A549 (cell line): Measurements from ENCODE around the gene CCDC134. TPM values are rescaled to one million over a fixed set of nuclear protein-coding genes. Genes with fewer than 3 reads are reported as not detected.

Source experiments
- ATAC-seq, 2 experiments: fragments of 200-7000 bp in 1 of 2; fragments of >200 bp in 1 of 2; cut with Nextera tagmentation in 1 of 2; cut with Tn5 transposase in 1 of 2; 3 replicates each; pipeline versions ENCODE4 v1.8.0 to v1.9.1; 2018 to 2020; ENCODE audit warnings: mild to moderate bottlenecking in 1 of 2, moderate library complexity in 1 of 2
- CTCF ChIA-PET: fragments of 300-600 bp; sonication (Branson Sonifier 250); formaldehyde crosslinking; extraction: SDS; loops from one replicate; lab custom pipeline; 2021; ENCODE audit warnings: antibody characterized with exemption, inconsistent platforms; lab: Yijun Ruan, JAX
- POLR2A ChIA-PET: fragments of 350-600 bp; formaldehyde crosslinking; extraction: SDS; loops from one replicate; lab custom pipeline; 2021; ENCODE audit warnings: antibody characterized with exemption, inconsistent platforms; lab: Yijun Ruan, JAX
- DNase-seq, 2 experiments: peaks; one replicate each; pipeline versions ENCODE4 v3.0.0 to v3.0.0-alpha.2; 2011 to 2016; ENCODE audit warnings: low read depth in 1 of 2, low spot score in 1 of 2
- FAIRE-seq: peaks from 2 replicates; lab custom pipeline; 2011; peaks lifted over from hg19 to GRCh38; lab: Jason Lieb, UNC
- H3K27ac ChIP-seq, 2 experiments: fragments of >200 bp; sonication (Bioruptor Twin); formaldehyde crosslinking; 3 replicates each; pipeline ENCODE4 v1.5.1; 2016 to 2017
- H3K4me1 ChIP-seq: fragments of >200 bp; sonication (Bioruptor Twin); formaldehyde crosslinking; 3 replicates; pipeline ENCODE4 v1.6.1; 2016
- H3K4me2 ChIP-seq: fragments of >200 bp; sonication (Bioruptor Twin); formaldehyde crosslinking; 3 replicates; pipeline ENCODE4 v1.6.1; 2016
- H3K4me3 ChIP-seq: fragments of >200 bp; sonication (Bioruptor Twin); formaldehyde crosslinking; 3 replicates; pipeline ENCODE4 v1.5.1; 2016
- H3K9me3 ChIP-seq: fragments of >200 bp; sonication (Bioruptor Twin); formaldehyde crosslinking; 3 replicates; pipeline ENCODE4 v1.6.1; 2016
- CEBPB ChIP-seq, 2 experiments: fragments of >200 bp in 1 of 2; sonication (Bioruptor Twin) in 1 of 2; formaldehyde crosslinking in 1 of 2; IDR thresholded peaks; 2 replicates each; pipeline ENCODE4 v1.6.1; 2012 to 2016
- CTCF ChIP-seq: fragments of >200 bp; sonication (Bioruptor Twin); formaldehyde crosslinking; IDR thresholded peaks from 3 replicates; pipeline ENCODE4 v1.5.1; 2016
- EHMT2 ChIP-seq: fragments of 200-600 bp; sonication (generic); IDR thresholded peaks from 2 replicates; pipeline ENCODE4 v1.6.1; 2016; ENCODE audit warnings: antibody characterized with exemption, low read depth, mild to moderate bottlenecking, moderate library complexity
- EP300 ChIP-seq, 2 experiments: fragments of >200 bp; sonication (Bioruptor Twin); formaldehyde crosslinking; IDR thresholded peaks; 2 replicates in 1 of 2; 3 replicates in 1 of 2; pipeline ENCODE4 v1.6.1; 2016 to 2017
- ESRRA ChIP-seq: fragments of 150-350 bp; IDR thresholded peaks from 2 replicates; pipeline ENCODE4 v1.6.1; 2014; ENCODE audit warnings: mild to moderate bottlenecking, low read length, borderline replicate concordance
- HMGXB4 ChIP-seq: fragments of 250-450 bp; sonication (Bioruptor Pico); IDR thresholded peaks from 2 replicates; pipeline ENCODE4 v1.5.0; 2021; ENCODE audit warnings: mild to moderate bottlenecking, moderate library complexity, borderline replicate concordance
- JUNB ChIP-seq: fragments of >200 bp; sonication (Bioruptor Twin); formaldehyde crosslinking; IDR thresholded peaks from 2 replicates; pipeline ENCODE4 v1.6.1; 2016
- MAFK ChIP-seq: fragments of 450-650 bp; IDR thresholded peaks from 2 replicates; pipeline ENCODE4 v1.6.1; 2014; ENCODE audit not compliant: partially characterized antibody
- MAX ChIP-seq: IDR thresholded peaks from 2 replicates; pipeline ENCODE4 v1.6.1; 2012
- MAZ ChIP-seq: fragments of 150-350 bp; IDR thresholded peaks from 2 replicates; pipeline ENCODE4 v1.6.1; 2014; ENCODE audit warnings: antibody characterized with exemption, low read depth, low read length, borderline replicate concordance
- NFE2L2 ChIP-seq: fragments of 150-350 bp; conservative IDR thresholded peaks from 2 replicates; pipeline ENCODE4 v1.6.1; 2014; ENCODE audit warnings: low read length
- NPAS2 ChIP-seq: fragments of 250-450 bp; sonication (Bioruptor Pico); IDR thresholded peaks from 2 replicates; pipeline ENCODE4 v1.8.0; 2022; ENCODE audit warnings: mild to moderate bottlenecking, moderate library complexity, borderline replicate concordance
- NR3C1 ChIP-seq: fragments of >200 bp; sonication (Bioruptor Twin); formaldehyde crosslinking; IDR thresholded peaks from 3 replicates; pipeline ENCODE4 v1.6.1; 2017
- RAD21 ChIP-seq, 2 experiments: fragments of >200 bp in 1 of 2; sonication (Bioruptor Twin) in 1 of 2; formaldehyde crosslinking in 1 of 2; IDR thresholded peaks in 1 of 2; conservative IDR thresholded peaks in 1 of 2; 2 replicates in 1 of 2; 3 replicates in 1 of 2; pipeline ENCODE4 v1.6.1; 2012 to 2018; ENCODE audit warnings: inconsistent platforms in 1 of 2
- RCOR1 ChIP-seq: fragments of 150-350 bp; IDR thresholded peaks from 2 replicates; pipeline ENCODE4 v1.6.1; 2014; ENCODE audit warnings: antibody characterized with exemption, low read length, low read depth
- TP53 ChIP-seq: fragments of 250-450 bp; sonication (Bioruptor Pico); IDR thresholded peaks from 2 replicates; pipeline ENCODE4 v1.5.0; 2021; ENCODE audit warnings: mild to moderate bottlenecking, moderate library complexity
- ZC3H11A ChIP-seq: fragments of 450-650 bp; IDR thresholded peaks from 2 replicates; pipeline ENCODE4 v1.6.1; 2014; ENCODE audit warnings: antibody characterized with exemption, mild to moderate bottlenecking
- ZNF302 ChIP-seq: fragments of 250-450 bp; sonication (Bioruptor Pico); IDR thresholded peaks from 2 replicates; pipeline ENCODE4 v1.9.0; 2021; ENCODE audit warnings: inconsistent platforms, mild to moderate bottlenecking, moderate library complexity
- ZSCAN20 ChIP-seq: fragments of 250-450 bp; sonication (Bioruptor Pico); IDR thresholded peaks from 2 replicates; pipeline ENCODE4 v1.8.0; 2022; ENCODE audit warnings: mild to moderate bottlenecking, moderate library complexity
- WGBS: methylation state at CpG from one replicate; pipeline ENCODE4 v1.1.6; 2017; ENCODE audit errors: missing lambda C conversion rate; 5-methylcytosine and 5-hydroxymethylcytosine counted together
- polyA plus RNA-seq, 4 experiments: library from polyadenylated mRNA; depleted of rRNA in 3 of 4; stranded (reverse); fragments of >200 nt; fragmentation: RNase III in 1 of 4; extraction: RNeasy Plus Mini Kit Qiagen cat#74134 plus additional on column Dnase treatment in 1 of 4; gene quantifications; 2 replicates in 3 of 4; 3 replicates in 1 of 4; pipeline ENCODE4 v1.2.3, GENCODE V29; 2011 to 2017
- TF ChIP-seq, protein P1 (sequence below): fragments of >200 bp; sonication (Bioruptor Twin); formaldehyde crosslinking; IDR thresholded peaks from 3 replicates; pipeline ENCODE4 v1.6.1; 2016
- TF ChIP-seq, protein P2 (sequence below): fragments of >200 bp; sonication (Bioruptor Twin); formaldehyde crosslinking; IDR thresholded peaks from 2 replicates; pipeline ENCODE4 v1.6.1; 2016
- TF ChIP-seq, protein P3 (sequence below): fragments of 200-600 bp; sonication (generic); IDR thresholded peaks from 2 replicates; pipeline ENCODE4 v1.6.1; 2016; ENCODE audit warnings: antibody characterized with exemption, mild to moderate bottlenecking, moderate library complexity
- TF ChIP-seq, protein P4 (sequence below): IDR thresholded peaks from 2 replicates; pipeline ENCODE4 v1.6.1; 2012; ENCODE audit warnings: low read depth, borderline replicate concordance

The CCDC134 gene
- polyA plus RNA-seq, 2 of the 4 experiments (the other 2 are of a cell fraction) = 2.5 to 4.5 TPM

DNA sequence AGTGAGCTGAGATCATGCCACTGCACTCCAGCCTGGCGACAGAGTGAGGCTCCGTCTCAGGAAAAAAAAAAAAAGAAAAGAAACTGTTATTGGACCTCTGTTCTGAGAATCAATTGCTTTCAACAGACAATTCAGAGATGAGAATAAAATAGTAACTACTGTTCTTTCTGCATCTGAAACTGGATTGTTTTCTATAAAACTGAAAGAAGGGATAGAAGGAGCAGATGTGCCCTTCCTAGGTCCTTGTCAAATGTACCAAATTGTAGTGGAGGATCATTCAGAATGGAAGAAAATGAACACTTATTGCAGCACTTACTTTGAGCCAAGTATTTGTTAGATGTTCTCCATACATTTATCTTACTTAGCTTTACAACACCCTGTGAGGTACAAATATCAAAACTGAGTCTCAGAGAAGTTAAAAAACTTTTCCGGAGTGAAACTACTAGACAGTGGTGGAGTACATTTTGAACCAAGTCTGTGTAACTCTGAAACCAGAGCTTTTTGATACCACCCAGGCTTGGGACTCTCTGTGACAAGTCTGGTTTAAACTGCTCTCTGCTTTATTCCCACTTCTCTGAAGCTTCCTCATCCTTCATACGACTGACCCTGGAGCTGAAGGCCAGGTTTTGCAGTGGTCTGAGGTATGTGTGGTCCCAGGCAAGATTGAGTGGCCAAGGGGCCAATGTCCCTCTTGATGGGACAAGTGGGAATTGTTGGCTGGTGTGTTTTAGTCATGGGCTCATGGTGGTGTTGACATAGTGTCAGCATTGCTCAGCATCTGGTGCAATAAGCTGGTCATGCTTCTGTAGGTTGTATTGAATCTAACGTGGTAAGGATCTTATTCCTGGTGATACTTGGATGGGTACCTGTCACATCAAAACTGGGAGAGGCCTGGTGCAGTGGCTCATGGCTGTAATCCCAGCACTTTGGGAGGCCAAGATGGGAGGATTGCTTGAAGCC, 48.2 kb upstream of the CCDC134 start:
- no peaks in the 10 kb centered on the region for H3K4me1 ChIP-seq
- no peak for ATAC-seq
- WGBS = 79% methylated on average over 5 of the region's 5 CpGs
- ChIA-PET CTCF (interaction anchor here (0.5 to 3.0 kb wide), 2 partner anchors 189 to 754 kb away, joined by 3 to 11 read pairs; no protein-coding TSS in a partner anchor), POLR2A (no interaction called here)
- no peaks in the 10 kb centered on the region for H3K9me3 ChIP-seq
- no peak for TF ChIP-seq ZSCAN20 (CRISPR knock-in tag)
- TF ChIP-seq, protein P1, sequence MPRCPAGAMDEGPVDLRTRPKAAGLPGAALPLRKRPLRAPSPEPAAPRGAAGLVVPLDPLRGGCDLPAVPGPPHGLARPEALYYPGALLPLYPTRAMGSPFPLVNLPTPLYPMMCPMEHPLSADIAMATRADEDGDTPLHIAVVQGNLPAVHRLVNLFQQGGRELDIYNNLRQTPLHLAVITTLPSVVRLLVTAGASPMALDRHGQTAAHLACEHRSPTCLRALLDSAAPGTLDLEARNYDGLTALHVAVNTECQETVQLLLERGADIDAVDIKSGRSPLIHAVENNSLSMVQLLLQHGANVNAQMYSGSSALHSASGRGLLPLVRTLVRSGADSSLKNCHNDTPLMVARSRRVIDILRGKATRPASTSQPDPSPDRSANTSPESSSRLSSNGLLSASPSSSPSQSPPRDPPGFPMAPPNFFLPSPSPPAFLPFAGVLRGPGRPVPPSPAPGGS = no peak
- no peak for TF ChIP-seq MAZ
- TF ChIP-seq, protein P2, sequence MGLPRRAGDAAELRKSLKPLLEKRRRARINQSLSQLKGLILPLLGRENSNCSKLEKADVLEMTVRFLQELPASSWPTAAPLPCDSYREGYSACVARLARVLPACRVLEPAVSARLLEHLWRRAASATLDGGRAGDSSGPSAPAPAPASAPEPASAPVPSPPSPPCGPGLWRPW = no peak
- TF ChIP-seq RCOR1 = no peak
- FAIRE-seq = no peak
- H3K4me3 ChIP-seq = no peak overlapping the region
- no peak for DNase-seq
- H3K27ac ChIP-seq = no peak overlapping the region
- H3K4me2 ChIP-seq = no peak overlapping the region

GRCh38 chr22:41753984-41754383, 46.5 kb upstream of the CCDC134 start:
- no peak for ATAC-seq
- H3K4me3 ChIP-seq = no peak overlapping the region
- CTCF ChIA-PET = no interaction called here

More at GRCh38 chr22:41753984-41754383, 46.5 kb upstream of the CCDC134 start:
- no peak overlapping the region for H3K27ac ChIP-seq
- TF ChIP-seq EHMT2 = no peak
- no peak for TF ChIP-seq CTCF
- TF ChIP-seq NPAS2 (CRISPR knock-in tag) = no peak
- TF ChIP-seq TP53 (CRISPR knock-in tag) = no peak
- no peak for TF ChIP-seq MAFK
- TF ChIP-seq HMGXB4 = no peak
- TF ChIP-seq ZNF302 = no peak
- no peak for TF ChIP-seq NFE2L2
- no peak for TF ChIP-seq CEBPB (IDR thresholded peaks at IDR 0.05)
- TF ChIP-seq, protein P3, sequence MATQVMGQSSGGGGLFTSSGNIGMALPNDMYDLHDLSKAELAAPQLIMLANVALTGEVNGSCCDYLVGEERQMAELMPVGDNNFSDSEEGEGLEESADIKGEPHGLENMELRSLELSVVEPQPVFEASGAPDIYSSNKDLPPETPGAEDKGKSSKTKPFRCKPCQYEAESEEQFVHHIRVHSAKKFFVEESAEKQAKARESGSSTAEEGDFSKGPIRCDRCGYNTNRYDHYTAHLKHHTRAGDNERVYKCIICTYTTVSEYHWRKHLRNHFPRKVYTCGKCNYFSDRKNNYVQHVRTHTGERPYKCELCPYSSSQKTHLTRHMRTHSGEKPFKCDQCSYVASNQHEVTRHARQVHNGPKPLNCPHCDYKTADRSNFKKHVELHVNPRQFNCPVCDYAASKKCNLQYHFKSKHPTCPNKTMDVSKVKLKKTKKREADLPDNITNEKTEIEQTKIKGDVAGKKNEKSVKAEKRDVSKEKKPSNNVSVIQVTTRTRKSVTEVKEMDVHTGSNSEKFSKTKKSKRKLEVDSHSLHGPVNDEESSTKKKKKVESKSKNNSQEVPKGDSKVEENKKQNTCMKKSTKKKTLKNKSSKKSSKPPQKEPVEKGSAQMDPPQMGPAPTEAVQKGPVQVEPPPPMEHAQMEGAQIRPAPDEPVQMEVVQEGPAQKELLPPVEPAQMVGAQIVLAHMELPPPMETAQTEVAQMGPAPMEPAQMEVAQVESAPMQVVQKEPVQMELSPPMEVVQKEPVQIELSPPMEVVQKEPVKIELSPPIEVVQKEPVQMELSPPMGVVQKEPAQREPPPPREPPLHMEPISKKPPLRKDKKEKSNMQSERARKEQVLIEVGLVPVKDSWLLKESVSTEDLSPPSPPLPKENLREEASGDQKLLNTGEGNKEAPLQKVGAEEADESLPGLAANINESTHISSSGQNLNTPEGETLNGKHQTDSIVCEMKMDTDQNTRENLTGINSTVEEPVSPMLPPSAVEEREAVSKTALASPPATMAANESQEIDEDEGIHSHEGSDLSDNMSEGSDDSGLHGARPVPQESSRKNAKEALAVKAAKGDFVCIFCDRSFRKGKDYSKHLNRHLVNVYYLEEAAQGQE = no peak
- TF ChIP-seq NR3C1 = no peak
- no peak for TF ChIP-seq ESRRA
- TF ChIP-seq JUNB = no peak
- TF ChIP-seq, protein P4, sequence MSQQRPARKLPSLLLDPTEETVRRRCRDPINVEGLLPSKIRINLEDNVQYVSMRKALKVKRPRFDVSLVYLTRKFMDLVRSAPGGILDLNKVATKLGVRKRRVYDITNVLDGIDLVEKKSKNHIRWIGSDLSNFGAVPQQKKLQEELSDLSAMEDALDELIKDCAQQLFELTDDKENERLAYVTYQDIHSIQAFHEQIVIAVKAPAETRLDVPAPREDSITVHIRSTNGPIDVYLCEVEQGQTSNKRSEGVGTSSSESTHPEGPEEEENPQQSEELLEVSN = no peak
- no peak for TF ChIP-seq MAX
- no peak for TF ChIP-seq ZC3H11A
- no peak for TF ChIP-seq RAD21 (conservative IDR thresholded peaks at IDR 0.05 in 1 of 2, IDR thresholded peaks at IDR 0.05 in 1 of 2)
- no peak for TF ChIP-seq EP300 (IDR thresholded peaks at IDR 0.05)
- 42% methylated on average over 2 of the region's 2 CpGs for WGBS
- POLR2A ChIA-PET = no interaction called here
- H3K9me3 ChIP-seq = no peaks in the 10 kb centered on the region
- no peak for DNase-seq
- no peak for FAIRE-seq
- H3K4me1 ChIP-seq = no peaks in the 10 kb centered on the region
- no peak overlapping the region for H3K4me2 ChIP-seq
